T-cell (primary cell): ENCODE data around the gene VSIG10L. TPM values are rescaled to one million over a fixed set of nuclear protein-coding genes. Genes with fewer than 3 reads are reported as not detected.

Experiments
- ATAC-seq, 4 experiments: fragments of 200-7000 bp in 3 of 4; fragments of 150-1000 bp in 1 of 4; cut with Tn5 transposase; replicated peaks in 1 of 4; 1 replicate in 3 of 4; 2 replicates in 1 of 4; pipeline ENCODE4 v1.10.0; 2021; ENCODE audit warnings: moderate library complexity in 3 of 4, mild to moderate bottlenecking in 2 of 4, moderate number of reproducible peaks in 1 of 4
- CTCF ChIA-PET, 2 donors: fragments of 300-600 bp; sonication (Branson Sonifier 250); formaldehyde crosslinking; loops; one replicate each; lab custom pipeline; 2022; ENCODE audit warnings: antibody characterized with exemption in 2 of 2; lab: Charles Lee
- POLR2A ChIA-PET, 2 donors: fragments of 300-600 bp; sonication (Branson Sonifier 250); formaldehyde crosslinking; loops; one replicate each; lab custom pipeline; 2022; ENCODE audit warnings: antibody characterized with exemption in 2 of 2; lab: Charles Lee
- DNase-seq, 35 experiments: peaks; one replicate each; pipeline versions ENCODE4 v3.0.0 to v3.0.0-alpha.2; 2013 to 2023
- H3K27ac ChIP-seq: one replicate; pipeline ENCODE4 v1.5.1; 2013; ENCODE audit warnings: low read length
- H3K27me3 ChIP-seq, 2 experiments: replicated peaks in 1 of 2; 1 replicate in 1 of 2; 2 replicates in 1 of 2; pipeline versions ENCODE4 v1.6.1 to v1.7.0; 2013; ENCODE audit warnings: low read length in 1 of 2, mixed read lengths in 1 of 2; ENCODE audit not compliant: control insufficient read depth in 2 of 2, insufficient read depth in 2 of 2; ENCODE audit errors: extremely low read depth in 1 of 2
- H3K36me3 ChIP-seq, 2 donors: 1 replicate in 1 of 2; 2 replicates in 1 of 2; pipeline versions ENCODE4 v1.6.1 to v1.7.0; 2013; ENCODE audit warnings: low read length in 1 of 2; ENCODE audit not compliant: control insufficient read depth in 2 of 2, insufficient read depth in 1 of 2; ENCODE audit errors: extremely low read depth in 1 of 2
- H3K4me1 ChIP-seq, 2 experiments: 1 replicate in 1 of 2; 2 replicates in 1 of 2; pipeline versions ENCODE4 v1.6.1 to v1.7.0; 2013; ENCODE audit warnings: low read length in 2 of 2, mixed read lengths in 1 of 2; ENCODE audit not compliant: insufficient read depth in 2 of 2, control insufficient read depth in 1 of 2; ENCODE audit errors: extremely low read depth in 1 of 2
- H3K4me3 ChIP-seq, 2 donors: 1 replicate in 1 of 2; 2 replicates in 1 of 2; pipeline versions ENCODE4 v1.5.1 to v1.7.0; 2013; ENCODE audit warnings: mild to moderate bottlenecking in 2 of 2, low read length in 1 of 2, moderate library complexity in 1 of 2; ENCODE audit not compliant: control insufficient read depth in 1 of 2; ENCODE audit errors: extremely low read depth in 1 of 2
- H3K9me3 ChIP-seq: 2 replicates; pipeline ENCODE4 v1.7.0; 2013
- H3K27ac Mint-ChIP-seq, 2 donors: one replicate each; pipeline ENCODE4 v1.8.0; 2020 to 2021; ENCODE audit warnings: mild to moderate bottlenecking in 2 of 2, mixed read lengths in 2 of 2
- H3K27me3 Mint-ChIP-seq, 2 donors: one replicate each; pipeline ENCODE4 v1.8.0; 2021 to 2022; ENCODE audit warnings: mixed read lengths in 2 of 2
- H3K36me3 Mint-ChIP-seq: one replicate; pipeline ENCODE4 v1.8.0; 2021; ENCODE audit warnings: mixed read lengths
- H3K4me1 Mint-ChIP-seq, 3 donors: one replicate each; pipeline ENCODE4 v1.8.0; 2020 to 2022; ENCODE audit warnings: mixed read lengths in 3 of 3, mild to moderate bottlenecking in 1 of 3
- H3K4me3 Mint-ChIP-seq, 3 donors: one replicate each; pipeline ENCODE4 v1.8.0; 2020 to 2022; ENCODE audit warnings: mild to moderate bottlenecking in 3 of 3, mixed read lengths in 3 of 3, moderate library complexity in 3 of 3
- H3K9me3 Mint-ChIP-seq, 3 donors: one replicate each; pipeline ENCODE4 v1.8.0; 2020 to 2022; ENCODE audit warnings: mixed read lengths in 3 of 3
- WGBS: methylation state at CpG from one replicate; pipeline ENCODE4 v1.1.5; 2013; ENCODE audit warnings: missing lambda C conversion rate; ENCODE audit not compliant: insufficient coverage; 5-methylcytosine and 5-hydroxymethylcytosine counted together
- total RNA-seq, 35 experiments: library from RNA in 6 of 35; stranded (reverse) in 6 of 35; fragments of 120-200 nt in 1 of 35; gene quantifications; one replicate each; pipeline versions ENCODE4 v1.2.1 to v1.2.4 and lab custom pipeline; 2013 to 2026

VSIG10L gene
- total RNA-seq, 5 donors from 2014 or later (not counting 1 experiment from before 2014, with no cell fraction given): 0.18 to 0.70 (median 0.39) TPM

- DNase-seq (no peak), ATAC-seq (no peak)
- peaks cover 10 to 33% of the 10 kb centered on the region in 2 donors for H3K36me3 ChIP-seq
- H3K27ac ChIP-seq: no peak overlapping the region
- no peak overlapping the region for H3K4me3 ChIP-seq
- no peaks in the 10 kb centered on the region for H3K9me3 ChIP-seq
- no peaks in the 10 kb centered on the region for H3K9me3 Mint-ChIP-seq
- ChIA-PET CTCF (no interaction called here), POLR2A (no interaction called here)
- peaks cover 13% of the 10 kb centered on the region in 2 experiments for H3K4me1 ChIP-seq
- peaks cover 17 to 20% (median 19%) of the 10 kb centered on the region in 3 donors for H3K4me1 Mint-ChIP-seq
- peaks cover 33% of the 10 kb centered on the region for H3K36me3 Mint-ChIP-seq
- H3K27ac Mint-ChIP-seq: no peak overlapping the region
- no peaks in the 10 kb centered on the region for H3K27me3 Mint-ChIP-seq
- H3K4me3 Mint-ChIP-seq: no peak overlapping the region
- no peaks in the 10 kb centered on the region for H3K27me3 ChIP-seq
- 99% methylated on average over 11 of the region's 11 CpGs for WGBS
Measured at GRCh38 chr19:51351266-51351990, 9.5 kb upstream of the VSIG10L start.

- WGBS: 82% methylated on average over 6 of the region's 10 CpGs
- Histone ChIP-seq H3K4me1 (no peaks in the 10 kb centered on the region), H3K9me3 (no peaks in the 10 kb centered on the region), H3K36me3 (peaks cover 18 to 39% of the 10 kb centered on the region in 2 donors), H3K27me3 (no peaks in the 10 kb centered on the region), H3K4me3 (no peak overlapping the region), H3K27ac (no peak overlapping the region)
- no peak for DNase-seq
- Mint-ChIP-seq H3K27ac (no peak overlapping the region), H3K4me3 (no peak overlapping the region), H3K9me3 (no peaks in the 10 kb centered on the region), H3K36me3 (peaks cover 41% of the 10 kb centered on the region), H3K4me1 (peaks cover 0 to 3% (median 0%) of the 10 kb centered on the region in 3 donors), H3K27me3 (no peaks in the 10 kb centered on the region)
- no peak for ATAC-seq
- ChIA-PET POLR2A (no interaction called here), CTCF (no interaction called here)
Measured at GRCh38 chr19:51347209-51347928, 5.4 kb upstream of the VSIG10L start.

GRCh38 chr19:51346742-51347141 is 4.8 kb upstream of the VSIG10L start:
- Mint-ChIP-seq H3K27me3 (no peaks in the 10 kb centered on the region), H3K27ac (no peak overlapping the region), H3K36me3 (peaks cover 36% of the 10 kb centered on the region), H3K4me1 (peaks cover 0 to 3% (median under 1%) of the 10 kb centered on the region in 3 donors), H3K9me3 (no peaks in the 10 kb centered on the region), H3K4me3 (no peak overlapping the region)
- Histone ChIP-seq H3K4me1 (no peaks in the 10 kb centered on the region), H3K36me3 (peaks cover 18 to 33% of the 10 kb centered on the region in 2 donors), H3K27me3 (no peaks in the 10 kb centered on the region), H3K9me3 (no peaks in the 10 kb centered on the region), H3K4me3 (no peak overlapping the region), H3K27ac (no peak overlapping the region)
- CTCF ChIA-PET: no interaction called here
- no peak for DNase-seq
- WGBS: 92% methylated on average over 6 of the region's 17 CpGs
- POLR2A ChIA-PET: no interaction called here
- no peak for ATAC-seq

- H3K27me3 Mint-ChIP-seq: no peaks in the 10 kb centered on the region
- Histone ChIP-seq H3K4me3 (no peak overlapping the region), H3K27ac (no peak overlapping the region), H3K36me3 (peaks cover 11 to 21% of the 10 kb centered on the region in 2 donors), H3K4me1 (peaks cover 0 to 7% of the 10 kb centered on the region in 2 experiments), H3K27me3 (no peaks in the 10 kb centered on the region), H3K9me3 (no peaks in the 10 kb centered on the region)
- no peak overlapping the region for H3K4me3 Mint-ChIP-seq
- ChIA-PET POLR2A (no interaction called here), CTCF (no interaction called here)
- no peaks in the 10 kb centered on the region for H3K9me3 Mint-ChIP-seq
- DNase-seq (no peak), ATAC-seq (no peak)
- H3K4me1 Mint-ChIP-seq: peaks cover 0 to 7% (median 5%) of the 10 kb centered on the region in 3 donors
- WGBS: 93% methylated on average over 9 of the region's 9 CpGs
- H3K36me3 Mint-ChIP-seq: peaks cover 23% of the 10 kb centered on the region
- peak overlapping the region in 1 of 2 donors; percentile 2 for H3K27ac Mint-ChIP-seq
Measured at GRCh38 chr19:51345076-51345620, 3.2 kb upstream of the VSIG10L start.

- POLR2A ChIA-PET: no interaction called here
- Mint-ChIP-seq H3K27ac (peak overlapping the region; percentile 23 to 45), H3K4me3 (no peak overlapping the region), H3K9me3 (no peaks in the 10 kb centered on the region), H3K27me3 (no peaks in the 10 kb centered on the region), H3K4me1 (peaks cover 9 to 22% (median 16%) of the 10 kb centered on the region in 3 donors), H3K36me3 (peaks cover 20% of the 10 kb centered on the region)
- no peak for ATAC-seq
- Histone ChIP-seq H3K36me3 (peaks cover 11 to 18% of the 10 kb centered on the region in 2 donors), H3K9me3 (no peaks in the 10 kb centered on the region), H3K4me1 (peaks cover 2 to 24% of the 10 kb centered on the region in 2 experiments), H3K27me3 (peaks cover 0 to 10% of the 10 kb centered on the region in 2 experiments), H3K4me3 (no peak overlapping the region), H3K27ac (no peak overlapping the region)
- no peak for DNase-seq
- 61% methylated on average over 7 of the region's 9 CpGs for WGBS
- CTCF ChIA-PET: interaction anchor here in 1 of 2 donors (0.5 to 0.6 kb wide), 2 partner anchors 27 to 787 kb away, joined by 3 to 6 read pairs; no protein-coding TSS in a partner anchor
Measured at GRCh38 chr19:51342631-51343569, 961 bp upstream of the VSIG10L start.
